CD14-positive monocyte (primary cell): ENCODE measurements around the gene TACC2. TPM values are rescaled to one million over a fixed set of nuclear protein-coding genes. Genes with fewer than 3 reads are reported as not detected.

Experiments used
- DNase-seq, 3 donors: peaks; one replicate each; pipeline ENCODE4 v3.0.0-alpha.2; 2011 to 2022
- H2AFZ ChIP-seq: 2 replicates; pipeline ENCODE4 v1.6.0; 2012; ENCODE audit warnings: mild to moderate bottlenecking, low read depth, low read length, inconsistent platforms; ENCODE audit not compliant: insufficient read depth, poor library complexity, severe bottlenecking
- H3K27ac ChIP-seq, 2 donors: 1 replicate in 1 of 2; 2 replicates in 1 of 2; pipeline ENCODE4 v1.5.1; 2012 to 2013; ENCODE audit warnings: low read length in 2 of 2, control low read depth in 1 of 2, inconsistent platforms in 1 of 2, low read depth in 1 of 2, mild to moderate bottlenecking in 1 of 2
- H3K27me3 ChIP-seq, 2 donors: one replicate each; pipeline versions ENCODE4 v1.6.0 to v1.6.1; 2011 to 2013; ENCODE audit warnings: low read length in 2 of 2; ENCODE audit not compliant: control insufficient read depth in 2 of 2, insufficient read depth in 2 of 2
- H3K36me3 ChIP-seq, 2 donors: replicated peaks in 1 of 2; 1 replicate in 1 of 2; 2 replicates in 1 of 2; pipeline versions ENCODE4 v1.5.1 to v1.6.1; 2012 to 2013; ENCODE audit warnings: low read length in 2 of 2, control low read depth in 1 of 2, inconsistent platforms in 1 of 2, mild to moderate bottlenecking in 1 of 2; ENCODE audit not compliant: insufficient read depth in 2 of 2, control insufficient read depth in 1 of 2
- H3K4me1 ChIP-seq, 2 donors: 1 replicate in 1 of 2; 2 replicates in 1 of 2; pipeline versions ENCODE4 v1.5.1 to v1.6.1; 2012 to 2013; ENCODE audit warnings: low read length in 2 of 2, control low read depth in 1 of 2, inconsistent platforms in 1 of 2, mild to moderate bottlenecking in 1 of 2, moderate library complexity in 1 of 2; ENCODE audit not compliant: insufficient read depth in 2 of 2, control insufficient read depth in 1 of 2
- H3K4me2 ChIP-seq: replicated peaks from 2 replicates; pipeline ENCODE3; 2012; ENCODE audit warnings: low read length, moderate library complexity, mild to moderate bottlenecking; ENCODE audit not compliant: poor library complexity, severe bottlenecking; ENCODE audit errors: extremely low read depth
- H3K4me3 ChIP-seq, 3 experiments: fragments of 200-600 bp in 1 of 3; sonication (generic) in 1 of 3; replicated peaks in 1 of 3; 1 replicate in 2 of 3; 2 replicates in 1 of 3; pipeline ENCODE4 v1.5.1; 2011 to 2013; ENCODE audit warnings: low read length in 3 of 3, mild to moderate bottlenecking in 3 of 3, control low read depth in 2 of 3, low read depth in 2 of 3, inconsistent platforms in 1 of 3, moderate library complexity in 1 of 3
- H3K79me2 ChIP-seq: 2 replicates; pipeline ENCODE4 v1.6.0; 2012; ENCODE audit warnings: mild to moderate bottlenecking, control low read depth, inconsistent platforms, low read length, moderate library complexity; ENCODE audit not compliant: insufficient read depth
- H3K9ac ChIP-seq: 2 replicates; pipeline ENCODE4 v1.6.0; 2017; ENCODE audit warnings: low read length, mild to moderate bottlenecking; ENCODE audit not compliant: insufficient read depth, poor library complexity, severe bottlenecking
- H3K9me3 ChIP-seq, 2 donors: replicated peaks in 1 of 2; 1 replicate in 1 of 2; 2 replicates in 1 of 2; pipeline versions ENCODE4 v1.5.1 to v1.6.1; 2012 to 2013; ENCODE audit warnings: low read length in 2 of 2, control low read depth in 1 of 2; ENCODE audit not compliant: control insufficient read depth in 1 of 2, insufficient read depth in 1 of 2
- H4K20me1 ChIP-seq: 2 replicates; pipeline ENCODE4 v1.6.0; 2012; ENCODE audit warnings: mild to moderate bottlenecking, low read length, control low read depth, moderate library complexity; ENCODE audit not compliant: insufficient read depth
- H3K27ac Mint-ChIP-seq, 7 donors: one replicate each; pipeline ENCODE4 v1.8.0; 2020; ENCODE audit warnings: mild to moderate bottlenecking in 7 of 7, mixed read lengths in 7 of 7, moderate library complexity in 6 of 7, inconsistent platforms in 2 of 7
- H3K27me3 Mint-ChIP-seq, 3 donors: one replicate each; pipeline ENCODE4 v1.8.0; 2021 to 2022; ENCODE audit warnings: low read depth in 3 of 3, mild to moderate bottlenecking in 3 of 3, mixed read lengths in 3 of 3, moderate library complexity in 3 of 3, inconsistent platforms in 1 of 3
- H3K36me3 Mint-ChIP-seq, 2 donors: one replicate each; pipeline ENCODE4 v1.8.0; 2020; ENCODE audit warnings: mixed read lengths in 2 of 2, inconsistent platforms in 1 of 2, mild to moderate bottlenecking in 1 of 2
- H3K4me1 Mint-ChIP-seq: one replicate; pipeline ENCODE4 v1.8.0; 2020; ENCODE audit warnings: mild to moderate bottlenecking, mixed read lengths
- H3K4me3 Mint-ChIP-seq, 2 donors: one replicate each; pipeline ENCODE4 v1.8.0; 2020; ENCODE audit warnings: mild to moderate bottlenecking in 2 of 2, mixed read lengths in 2 of 2, moderate library complexity in 1 of 2
- H3K9me3 Mint-ChIP-seq, 7 donors: one replicate each; pipeline ENCODE4 v1.8.0; 2020 to 2022; ENCODE audit warnings: mixed read lengths in 7 of 7, mild to moderate bottlenecking in 6 of 7, moderate library complexity in 6 of 7, inconsistent platforms in 2 of 7
- CTCF ChIP-seq: fragments of 200-600 bp; IDR thresholded peaks from one replicate; pipeline ENCODE4 v1.8.0; 2022; ENCODE audit warnings: antibody characterized with exemption, mild to moderate bottlenecking
- WGBS: methylation state at CpG from one replicate; pipeline ENCODE4 v1.1.5; 2013; ENCODE audit warnings: missing lambda C conversion rate; ENCODE audit not compliant: insufficient coverage; 5-methylcytosine and 5-hydroxymethylcytosine counted together
- intact Hi-C, 2 donors: fragments of 100-400 bp; cut with micrococcal nuclease; formaldehyde crosslinking; loops; one replicate each; pipeline versions ENCODE4 v1.15.0 to v1.15.1; 2023
- polyA plus RNA-seq, 3 donors: library from polyadenylated mRNA; depleted of rRNA in 1 of 3; unstranded in 2 of 3; stranded (reverse) in 1 of 3; fragments of 300-500 nt in 2 of 3; fragments of >200 nt in 1 of 3; fragmentation: Illumina TruSeq in 2 of 3; gene quantifications; 1 replicate in 2 of 3; 2 replicates in 1 of 3; pipeline ENCODE4 v1.2.3, GENCODE V29; 2012 to 2021

Gene TACC2
- polyA plus RNA-seq, 3 donors: 0.03 TPM; not detected in 2

- TF ChIP-seq CTCF: no peak
- no peak overlapping the region for H3K4me2 ChIP-seq
- 38% methylated on average over 5 of the region's 9 CpGs for WGBS
Observed at GRCh38 chr10:122225330-122225729, 236.4 kb downstream of the TACC2 start.

GRCh38 chr10:122227754-122228153, 238.8 kb downstream of the TACC2 start:
- Mint-ChIP-seq H3K9me3 (peaks cover 0 to 4% (median 0%) of the 10 kb centered on the region in 7 donors), H3K4me1 (no peaks in the 10 kb centered on the region), H3K27me3 (peaks cover 3 to 18% (median 3%) of the 10 kb centered on the region in 3 donors), H3K4me3 (no peak overlapping the region), H3K27ac (no peak overlapping the region), H3K36me3 (no peaks in the 10 kb centered on the region)
- WGBS: 60% methylated on average over 1 of the region's 4 CpGs
- no peak for TF ChIP-seq CTCF
- Histone ChIP-seq H4K20me1 (no peaks in the 10 kb centered on the region), H3K9me3 (no peaks in the 10 kb centered on the region), H3K4me2 (no peak overlapping the region), H3K4me3 (no peak overlapping the region), H2AFZ (no peak overlapping the region), H3K27me3 (no peaks in the 10 kb centered on the region), H3K4me1 (no peaks in the 10 kb centered on the region), H3K9ac (no peak overlapping the region), H3K27ac (no peak overlapping the region), H3K79me2 (no peaks in the 10 kb centered on the region), H3K36me3 (no peaks in the 10 kb centered on the region)
- intact Hi-C loops: no loop called here
- no peak for DNase-seq

More at GRCh38 chr10:122225330-122225729, 236.4 kb downstream of the TACC2 start:
- no peak overlapping the region for H3K27ac Mint-ChIP-seq
- peaks cover 3 to 22% (median 5%) of the 10 kb centered on the region in 3 donors for H3K27me3 Mint-ChIP-seq
- no peaks in the 10 kb centered on the region for H3K4me1 ChIP-seq
- no peaks in the 10 kb centered on the region for H4K20me1 ChIP-seq
- H3K9me3 Mint-ChIP-seq: peaks cover 0 to 4% (median 0%) of the 10 kb centered on the region in 7 donors
- no peaks in the 10 kb centered on the region for H3K36me3 ChIP-seq
- H2AFZ ChIP-seq: no peak overlapping the region
- intact Hi-C loops: no loop called here
- no peaks in the 10 kb centered on the region for H3K79me2 ChIP-seq
- no peak overlapping the region for H3K4me3 Mint-ChIP-seq
- H3K4me3 ChIP-seq: no peak overlapping the region
- H3K4me1 Mint-ChIP-seq: no peaks in the 10 kb centered on the region
- H3K36me3 Mint-ChIP-seq: no peaks in the 10 kb centered on the region
- no peak overlapping the region for H3K27ac ChIP-seq
- no peaks in the 10 kb centered on the region for H3K9me3 ChIP-seq
- H3K27me3 ChIP-seq: no peaks in the 10 kb centered on the region
- no peak overlapping the region for H3K9ac ChIP-seq
- no peak for DNase-seq
